HG02588 (cell line): ENCODE results near the gene SHBG.

ENCODE experiments used
- ATAC-seq: cut with Tn5 transposase; IDR thresholded peaks from one replicate; pipeline ENCODE4 v1.9.1; 2021; ENCODE audit warnings: mild to moderate bottlenecking, moderate library complexity; ENCODE audit not compliant: unreplicated experiment

Gene SHBG

DNA sequence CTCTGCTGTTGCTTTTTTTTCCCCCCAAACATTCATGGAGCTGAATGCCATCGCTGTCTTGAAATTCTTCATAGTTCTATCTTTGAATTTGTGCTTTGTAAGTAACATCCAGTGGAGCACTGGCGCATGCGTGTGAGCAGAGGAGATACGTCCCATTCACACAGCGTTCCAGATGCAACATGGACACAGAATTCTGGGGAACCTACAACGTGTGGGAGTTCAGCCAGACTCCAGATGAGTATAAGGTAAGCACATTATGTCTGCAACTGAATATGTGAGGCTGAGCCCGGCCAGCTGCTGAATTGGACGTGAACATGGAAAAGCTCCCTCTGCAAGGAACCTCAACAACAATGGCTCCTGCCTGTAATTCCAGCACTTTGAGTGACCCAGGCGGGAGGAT is 16.5 kb downstream of the SHBG start:
- ATAC-seq, result no peak

DNA sequence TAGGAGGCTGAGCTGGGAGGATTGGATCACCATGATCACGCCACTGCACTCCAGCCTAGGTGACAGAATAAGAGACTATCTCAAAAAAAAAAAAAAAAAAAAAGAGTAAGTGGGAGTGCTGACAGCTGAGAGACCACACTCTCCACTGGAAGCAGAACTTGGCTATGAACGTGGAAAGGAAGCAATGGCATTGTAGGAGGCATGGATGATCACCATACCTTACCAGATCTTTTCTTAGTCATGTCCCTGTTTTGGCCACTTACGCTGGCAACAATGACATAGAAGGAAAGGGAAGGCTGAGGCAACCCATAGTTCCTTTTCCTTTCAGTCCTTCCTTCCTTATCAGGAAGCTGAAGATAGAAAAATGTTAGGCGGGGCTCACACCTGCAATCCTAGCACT is 17.1 kb downstream of the SHBG start:
- no peak for ATAC-seq

DNA sequence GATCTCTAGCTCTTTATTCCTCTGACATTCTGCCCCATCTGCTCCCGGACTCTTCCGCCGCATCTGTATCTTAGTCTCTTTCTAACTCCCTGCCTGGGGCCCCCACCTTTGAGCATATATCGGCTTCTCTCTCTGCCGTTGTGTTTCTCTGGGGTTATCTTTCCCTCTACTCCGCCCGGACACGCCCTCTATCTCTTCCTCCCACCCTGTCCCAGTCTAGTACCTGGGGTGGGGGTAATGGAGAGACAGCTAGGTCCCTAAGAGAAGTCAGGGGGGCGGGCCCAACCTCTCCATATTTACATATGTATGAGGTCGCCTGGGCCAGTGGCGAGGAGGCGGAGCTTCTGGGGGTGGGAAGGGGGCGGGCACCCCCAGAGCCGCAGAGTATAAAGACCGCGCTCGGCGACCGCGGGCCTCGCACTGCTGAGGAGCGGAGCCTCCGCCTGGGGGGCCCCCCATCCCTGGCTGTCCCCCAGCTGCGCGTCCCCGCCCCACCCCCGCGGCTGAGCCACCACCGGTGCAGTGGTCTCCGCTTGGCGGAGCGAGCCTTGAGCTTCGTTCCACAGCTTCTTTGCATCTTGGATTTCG is 20.7 kb downstream of the SHBG start, which contains the start of gene ATP1B2:
ATP1B2 (plus strand) TSS at position 418 of the 588 bp plus-strand sequence. CDS start 593 bp downstream, outside the sequence.
- ATAC-seq, result peak; percentile 42

- no peak for ATAC-seq
These were observed 21.2 kb downstream of the SHBG start for GRCh38 chr17:7651097-7651664.

- no peak for ATAC-seq
These were observed 21.9 kb downstream of the SHBG start for GRCh38 chr17:7651665-7652387.

DNA sequence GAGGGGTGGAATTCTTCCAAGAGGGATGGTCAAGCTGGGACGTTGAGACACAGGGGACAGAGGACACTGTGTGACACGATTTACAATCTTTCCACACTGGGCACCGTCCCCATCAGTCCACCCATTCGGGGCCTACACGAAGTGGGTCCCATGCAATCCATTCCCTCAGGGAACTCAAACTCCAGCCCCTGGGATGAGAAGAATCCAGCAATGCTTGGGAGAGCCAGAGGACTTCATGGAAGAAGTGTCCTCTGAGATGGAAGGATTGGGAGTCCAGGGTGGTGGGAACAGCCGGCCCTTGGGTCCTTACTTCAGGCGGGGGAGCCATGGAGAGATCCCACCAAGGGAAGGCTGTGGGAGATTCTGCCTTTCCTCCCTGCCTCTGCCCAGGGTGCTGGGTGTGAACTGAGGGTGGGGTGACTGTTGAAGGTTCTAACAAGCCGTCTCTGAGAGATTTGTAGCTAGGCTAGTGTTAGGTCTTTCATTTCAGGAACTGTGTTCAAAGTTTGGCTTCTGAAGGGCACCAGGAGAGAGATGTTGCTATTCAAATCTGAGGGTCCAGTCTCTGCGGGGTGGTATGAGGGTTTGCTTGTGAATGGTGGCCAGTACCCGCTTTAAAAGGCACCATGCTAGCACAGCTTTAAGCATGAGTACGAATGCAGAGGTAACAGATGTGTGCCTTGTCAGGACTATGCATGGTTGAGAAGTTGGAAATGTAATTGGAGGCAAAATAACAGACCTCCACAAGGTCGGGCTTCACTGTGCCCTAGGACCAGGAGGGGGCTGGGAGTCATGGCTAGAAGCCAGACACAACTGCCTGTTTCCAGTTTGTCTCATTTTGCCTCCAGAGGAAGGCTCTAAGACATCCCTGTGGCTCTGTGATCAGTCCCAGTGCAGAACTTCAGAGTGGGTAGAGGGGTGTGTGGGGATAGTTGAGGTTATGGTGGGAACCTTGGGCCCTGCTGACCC is 22.7 kb downstream of the SHBG start:
- no peak for ATAC-seq

- no peak for ATAC-seq
These were observed 25.1 kb downstream of the SHBG start for GRCh38 chr17:7654832-7655540.

GRCh38 chr17:7655541-7655840 is 25.6 kb downstream of the SHBG start:
- ATAC-seq, result no peak

DNA sequence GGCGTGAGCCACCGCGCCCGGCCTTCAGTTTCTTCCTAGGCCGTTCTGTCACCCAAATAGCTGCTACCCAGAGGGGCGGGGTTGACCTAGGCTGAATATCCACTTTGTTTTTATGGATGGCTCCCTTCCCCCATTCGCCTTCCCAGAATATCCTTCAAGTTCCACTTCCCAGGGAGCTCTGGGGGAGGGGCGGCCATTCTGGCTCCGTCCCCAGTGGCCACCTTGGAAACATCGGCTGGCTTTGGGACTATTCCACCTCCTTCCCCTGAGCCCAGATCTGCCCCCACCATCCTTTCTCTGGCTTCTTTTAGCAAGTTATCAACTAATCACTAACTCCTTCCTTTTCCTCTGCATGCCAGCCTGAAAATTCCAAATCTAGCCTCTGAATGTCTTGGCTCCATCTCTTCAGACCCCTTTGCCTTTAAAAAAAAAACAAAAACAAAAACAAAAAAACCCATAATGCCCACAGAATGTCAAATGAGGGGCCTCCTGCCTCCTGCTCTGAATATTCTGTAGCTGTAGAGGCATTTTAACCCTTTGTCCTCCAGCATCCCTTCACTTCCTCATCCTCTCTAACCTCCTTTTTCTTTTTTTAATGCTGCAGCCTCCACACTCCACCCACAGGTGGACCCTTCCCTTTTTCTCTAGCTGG is 27.1 kb downstream of the SHBG start:
- no peak for ATAC-seq

- ATAC-seq, result no peak
These were observed 37.9 kb downstream of the SHBG start for GRCh38 chr17:7667656-7668406.

- no peak for ATAC-seq
These were observed 38.5 kb downstream of the SHBG start for GRCh38 chr17:7668482-7668881.

DNA sequence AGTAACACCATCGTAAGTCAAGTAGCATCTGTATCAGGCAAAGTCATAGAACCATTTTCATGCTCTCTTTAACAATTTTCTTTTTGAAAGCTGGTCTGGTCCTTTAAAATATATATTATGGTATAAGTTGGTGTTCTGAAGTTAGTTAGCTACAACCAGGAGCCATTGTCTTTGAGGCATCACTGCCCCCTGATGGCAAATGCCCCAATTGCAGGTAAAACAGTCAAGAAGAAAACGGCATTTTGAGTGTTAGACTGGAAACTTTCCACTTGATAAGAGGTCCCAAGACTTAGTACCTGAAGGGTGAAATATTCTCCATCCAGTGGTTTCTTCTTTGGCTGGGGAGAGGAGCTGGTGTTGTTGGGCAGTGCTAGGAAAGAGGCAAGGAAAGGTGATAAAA is 43.3 kb downstream of the SHBG start:
- ATAC-seq, result no peak

- no peak for ATAC-seq
These were observed 45.0 kb downstream of the SHBG start for GRCh38 chr17:7674934-7675333.

DNA sequence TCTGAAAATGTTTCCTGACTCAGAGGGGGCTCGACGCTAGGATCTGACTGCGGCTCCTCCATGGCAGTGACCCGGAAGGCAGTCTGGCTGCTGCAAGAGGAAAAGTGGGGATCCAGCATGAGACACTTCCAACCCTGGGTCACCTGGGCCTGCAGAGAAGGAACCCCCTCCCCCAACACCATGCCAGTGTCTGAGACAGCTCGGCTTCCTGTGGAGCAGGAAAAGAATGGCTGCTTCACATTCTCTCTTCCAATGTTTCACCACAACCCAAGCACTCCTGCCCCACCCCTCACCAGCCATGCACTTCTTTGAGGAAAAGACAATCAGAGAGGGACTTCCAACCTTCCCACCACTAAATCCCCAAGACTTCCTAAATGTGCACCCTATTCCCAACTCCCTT is 46.6 kb downstream of the SHBG start:
- ATAC-seq, result no peak

- no peak for ATAC-seq
These were observed 47.6 kb downstream of the SHBG start for GRCh38 chr17:7677388-7678067.
